K562 (cell line): ENCODE results near the gene MAGI2. TPM values are rescaled to one million over a fixed set of nuclear protein-coding genes. Genes with fewer than 3 reads are reported as not detected.

Experiments used
- ATAC-seq: fragments of 200-7000 bp; cut with Tn5 transposase; 3 replicates; pipeline ENCODE4 v1.9.1; 2020; ENCODE audit warnings: moderate library complexity
- BruUV-seq: library from RNA; stranded (reverse); fragments of 400-500 nt; replicated peaks from 2 replicates; lab custom pipeline; 2021; lab: Mats Ljungman, UMichigan
- CTCF ChIA-PET: fragments of 300-600 bp; formaldehyde crosslinking; extraction: SDS; loops from one replicate; lab custom pipeline; 2021; ENCODE audit warnings: low intra/inter-chr PET ratio; lab: Yijun Ruan, JAX
- POLR2A ChIA-PET: fragments of 300-600, 350-650 bp; sonication (Branson Sonifier 250); formaldehyde crosslinking; extraction: SDS; loops from one replicate; lab custom pipeline; 2021; ENCODE audit warnings: antibody characterized with exemption, inconsistent platforms; lab: Yijun Ruan, JAX
- DNase-seq, 4 experiments: peaks; one replicate each; pipeline versions ENCODE4 v3.0.0 to v3.0.0-alpha.2; 2011 to 2018; ENCODE audit warnings: low spot score in 3 of 4, mixed read lengths in 3 of 4; ENCODE audit errors: extremely low read depth in 1 of 4
- FAIRE-seq: peaks from 2 replicates; lab custom pipeline; 2011; peaks lifted over from hg19 to GRCh38; lab: Jason Lieb, UNC
- H2AFZ ChIP-seq: 2 replicates; pipeline ENCODE4 v1.6.0; 2011; ENCODE audit warnings: low read depth, low read length, control low read depth, inconsistent platforms
- H3K27ac ChIP-seq: fragments of 200-600 bp; 3 replicates; pipeline ENCODE4 v1.8.0; 2011; ENCODE audit warnings: low read depth, mild to moderate bottlenecking, control low read depth, inconsistent platforms, low read length, moderate library complexity, mixed read lengths; ENCODE audit errors: extremely low read depth
- H3K27me3 ChIP-seq, 2 experiments: fragments of 300-600 bp in 1 of 2; 2 replicates in 1 of 2; 3 replicates in 1 of 2; pipeline versions ENCODE4 v1.6.0 to v1.8.0; 2011; ENCODE audit warnings: inconsistent platforms in 2 of 2, low read length in 2 of 2, mild to moderate bottlenecking in 1 of 2, mixed read lengths in 1 of 2, moderate library complexity in 1 of 2; ENCODE audit not compliant: control insufficient read depth in 2 of 2, insufficient read depth in 2 of 2
- H3K36me3 ChIP-seq: fragments of 300-600 bp; 3 replicates; pipeline ENCODE4 v1.8.0; 2011; ENCODE audit warnings: mild to moderate bottlenecking, low read length, inconsistent platforms; ENCODE audit not compliant: control insufficient read depth, insufficient read depth
- H3K4me1 ChIP-seq, 2 experiments: fragments of 200-600 bp in 1 of 2; replicated peaks in 1 of 2; 2 replicates in 1 of 2; 3 replicates in 1 of 2; pipeline versions ENCODE4 v1.5.1 to v1.8.0; 2011; ENCODE audit warnings: inconsistent platforms in 2 of 2, low read length in 2 of 2, mild to moderate bottlenecking in 1 of 2, mixed read lengths in 1 of 2, moderate library complexity in 1 of 2; ENCODE audit not compliant: control insufficient read depth in 2 of 2, insufficient read depth in 2 of 2
- H3K4me2 ChIP-seq: 2 replicates; pipeline ENCODE4 v1.6.1; 2011; ENCODE audit warnings: low read length, control low read depth, inconsistent platforms, mixed read lengths; ENCODE audit not compliant: insufficient read depth
- H3K4me3 ChIP-seq: fragments of 200-600 bp; sonication (generic), shearing (Covaris generic); 2 replicates; pipeline ENCODE4 v1.5.1; 2016; ENCODE audit warnings: control low read depth, inconsistent platforms
- H3K79me2 ChIP-seq: fragments of 200-600 bp; 3 replicates; pipeline ENCODE4 v1.8.0; 2011; ENCODE audit warnings: low read length, inconsistent platforms; ENCODE audit not compliant: control insufficient read depth, insufficient read depth
- H3K9ac ChIP-seq, 2 experiments: 2 replicates each; pipeline versions ENCODE4 v1.6.0 to v1.6.1; 2011; ENCODE audit warnings: low read depth in 2 of 2, low read length in 2 of 2, control low read depth in 1 of 2, inconsistent platforms in 1 of 2, mild to moderate bottlenecking in 1 of 2, mixed read lengths in 1 of 2; ENCODE audit not compliant: insufficient read depth in 1 of 2
- H3K9me1 ChIP-seq: one replicate; pipeline ENCODE4 v1.6.0; 2011; ENCODE audit warnings: inconsistent platforms, mild to moderate bottlenecking, low read length, moderate library complexity; ENCODE audit not compliant: control insufficient read depth, insufficient read depth
- H3K9me3 ChIP-seq: replicated peaks from 2 replicates; pipeline ENCODE4 v1.5.1; 2011; ENCODE audit warnings: low read depth, low read length, inconsistent platforms; ENCODE audit not compliant: control insufficient read depth, insufficient read depth
- H4K20me1 ChIP-seq: replicated peaks from 2 replicates; pipeline ENCODE4 v1.6.1; 2011; ENCODE audit warnings: low read length, inconsistent platforms, mixed read lengths; ENCODE audit not compliant: control insufficient read depth, insufficient read depth
- ARID3B ChIP-seq: fragments of 250-450 bp; sonication (Bioruptor Pico); IDR thresholded peaks from 2 replicates; pipeline ENCODE4 v1.4.0; 2020; ENCODE audit warnings: borderline replicate concordance
- C11orf30 ChIP-seq: fragments of 450-650 bp; IDR thresholded peaks from 2 replicates; pipeline ENCODE4 v1.6.1; 2016; ENCODE audit warnings: low read depth, mild to moderate bottlenecking
- CCAR2 ChIP-seq: fragments of 200-400 bp; formaldehyde crosslinking; IDR thresholded peaks from 2 replicates; pipeline ENCODE4 v1.6.1; 2017; ENCODE audit warnings: mild to moderate bottlenecking, low read depth, low read length
- COPS2 ChIP-seq: fragments of 450-650 bp; conservative IDR thresholded peaks from 2 replicates; pipeline ENCODE4 v1.6.1; 2016; ENCODE audit warnings: mild to moderate bottlenecking, moderate library complexity
- E2F3 ChIP-seq: fragments of 250-450 bp; sonication (Bioruptor Pico); IDR thresholded peaks from 2 replicates; pipeline ENCODE4 v1.4.0; 2020; ENCODE audit warnings: mild to moderate bottlenecking
- HLTF ChIP-seq: fragments of 450-650 bp; IDR thresholded peaks from 2 replicates; pipeline ENCODE4 v1.6.1; 2016
- MTA1 ChIP-seq: fragments of 450-650 bp; IDR thresholded peaks from 2 replicates; pipeline ENCODE4 v1.6.1; 2017; ENCODE audit warnings: borderline replicate concordance
- NFATC3 ChIP-seq: fragments of 450-650 bp; IDR thresholded peaks from 2 replicates; pipeline ENCODE4 v1.6.1; 2017; ENCODE audit warnings: mild to moderate bottlenecking
- RUNX1 ChIP-seq: sonication (generic); IDR thresholded peaks from 2 replicates; pipeline ENCODE4 v1.6.1; 2016; ENCODE audit warnings: antibody characterized with exemption, low read depth
- ZFP30 ChIP-seq: fragments of 250-450 bp; sonication (Bioruptor Pico); IDR thresholded peaks from 2 replicates; pipeline ENCODE4 v1.8.0; 2022; ENCODE audit warnings: moderate library complexity, mild to moderate bottlenecking, inconsistent platforms, borderline replicate concordance
- ZNF316 ChIP-seq: fragments of 450-650 bp; IDR thresholded peaks from 2 replicates; pipeline ENCODE4 v1.6.1; 2016
- ZNF398 ChIP-seq: fragments of 250-450 bp; sonication (Bioruptor Pico); IDR thresholded peaks from 2 replicates; pipeline ENCODE4 v1.8.0; 2021; ENCODE audit warnings: moderate library complexity, mild to moderate bottlenecking, inconsistent platforms
- WGBS: fragments of 100-300 bp; shearing (Covaris generic); methylation state at CpG from one replicate; pipeline ENCODE4 v1.1.6; 2016; ENCODE audit warnings: low coverage, mixed read lengths; ENCODE audit not compliant: insufficient coverage; ENCODE audit errors: missing lambda C conversion rate; 5-methylcytosine and 5-hydroxymethylcytosine counted together
- in situ Hi-C: fragments of 300-500 bp; cut with MboI; formaldehyde crosslinking; loops from 4 replicates; pipeline ENCODE4 v1.15.0; 2018; ENCODE audit warnings: inconsistent platforms, mixed read lengths
- intact Hi-C: fragments of 100-400 bp; cut with micrococcal nuclease; formaldehyde crosslinking; loops from 2 replicates; pipeline ENCODE4 v1.14.2; 2022
- polyA plus RNA-seq, 8 experiments: library from polyadenylated mRNA; depleted of rRNA in 4 of 8; stranded (reverse) in 5 of 8; unstranded in 3 of 8; fragments of >200 nt; fragmentation: Nextera tagmentation in 2 of 8; fragmentation: Illumina TruSeq in 1 of 8; extraction: Ambion mirVana in 2 of 8; extraction: Trizol in 1 of 8; gene quantifications; 2 replicates each; pipeline versions ENCODE4 v1.2.1 to v1.2.3, GENCODE V29; 2011 to 2014; ENCODE audit warnings: inconsistent platforms in 1 of 8, missing spikeins in 1 of 8
- total RNA-seq, 7 experiments: library from RNA; depleted of rRNA in 6 of 7; stranded (reverse); fragments of >200 nt in 6 of 7; fragmentation: Illumina TruSeq in 2 of 7; extraction: Trizol in 2 of 7; gene quantifications; 2 replicates each; pipeline versions ENCODE4 v1.2.1 to v1.2.3, GENCODE V29; 2011 to 2021; ENCODE audit warnings: low replicate concordance in 1 of 7

Gene MAGI2
- total and polyA plus RNA-seq, 9 of the 15 experiments (the other 6 are each of a cell fraction or from before 2014, with no cell fraction given): 0.27 to 1.4 (median 0.70) TPM

- in situ Hi-C loops: no loop called here
- POLR2A ChIA-PET: no interaction called here
- H3K4me3 ChIP-seq: no peak overlapping the region
- no peak overlapping the region for H3K4me2 ChIP-seq
- FAIRE-seq (no peak), ATAC-seq (no peak), DNase-seq (no peak)
- no peaks in the 10 kb centered on the region for H3K9me1 ChIP-seq
- no peak for TF ChIP-seq RUNX1
- TF ChIP-seq C11orf30: peak; percentile 28; the same call in 1 of the 2 replicates
- TF ChIP-seq ZNF398 (CRISPR knock-in tag): no peak
- TF ChIP-seq HLTF: no peak
- TF ChIP-seq CCAR2: no peak
- TF ChIP-seq MTA1: no peak
- TF ChIP-seq E2F3 (CRISPR knock-in tag): no peak
- TF ChIP-seq NFATC3: no peak
- TF ChIP-seq ZFP30 (CRISPR knock-in tag): no peak
- TF ChIP-seq ARID3B (CRISPR knock-in tag): no peak
- TF ChIP-seq COPS2: no peak
- peak; percentile 48 for TF ChIP-seq ZNF316
- CTCF ChIA-PET: no interaction called here
- no peaks in the 10 kb centered on the region for H3K79me2 ChIP-seq
- no TSS peak for BruUV-seq
- H2AFZ ChIP-seq: no peak overlapping the region
- 0% methylated on average over 1 of the region's 1 CpG for WGBS
- H3K9ac ChIP-seq: no peak overlapping the region
- H3K36me3 ChIP-seq: no peaks in the 10 kb centered on the region
- no peaks in the 10 kb centered on the region; the same call in 1 of the 2 replicates for H3K9me3 ChIP-seq
- no peaks in the 10 kb centered on the region for H4K20me1 ChIP-seq
- intact Hi-C loops: no loop called here
- H3K4me1 ChIP-seq: no peaks in the 10 kb centered on the region
- no peak overlapping the region for H3K27ac ChIP-seq
- no peaks in the 10 kb centered on the region for H3K27me3 ChIP-seq
These were observed 93.6 kb downstream of the MAGI2 start for GRCh38 chr7:79359827-79360226.
